Endodermal cell (in vitro differentiated cells): Measurements from ENCODE around the gene SH2B2. TPM values are rescaled to one million over a fixed set of nuclear protein-coding genes. Genes with fewer than 3 reads are reported as not detected.
A peak's percentile ranks its signal among the peaks of the same experiment; 100 is the strongest.

Source experiments
- DNase-seq: peaks from one replicate; pipeline ENCODE4 v3.0.0-alpha.2; 2017
- H3K27ac ChIP-seq: 2 replicates; pipeline ENCODE4 v1.5.1; 2013; ENCODE audit warnings: mild to moderate bottlenecking, low read depth, low read length, moderate library complexity
- H3K27me3 ChIP-seq: 2 replicates; pipeline ENCODE4 v1.6.1; 2013; ENCODE audit warnings: mild to moderate bottlenecking, low read length, moderate library complexity; ENCODE audit not compliant: insufficient read depth, control insufficient read depth, poor library complexity, severe bottlenecking
- H3K36me3 ChIP-seq: 2 replicates; pipeline ENCODE4 v1.7.0; 2013; ENCODE audit warnings: mild to moderate bottlenecking, low read length, moderate library complexity; ENCODE audit not compliant: control insufficient read depth, insufficient read depth
- H3K4me1 ChIP-seq: one replicate; pipeline ENCODE4 v1.7.0; 2013; ENCODE audit warnings: low read length; ENCODE audit not compliant: control insufficient read depth, insufficient read depth
- H3K4me3 ChIP-seq: 2 replicates; pipeline ENCODE4 v1.5.1; 2013; ENCODE audit warnings: mild to moderate bottlenecking, low read length, moderate library complexity
- H3K9ac ChIP-seq: 2 replicates; pipeline ENCODE4 v1.6.1; 2013; ENCODE audit warnings: mild to moderate bottlenecking, low read length, moderate library complexity; ENCODE audit not compliant: poor library complexity, severe bottlenecking; ENCODE audit errors: extremely low read depth
- H3K9me3 ChIP-seq: 2 replicates; pipeline ENCODE4 v1.6.1; 2013; ENCODE audit warnings: mild to moderate bottlenecking, low read length, moderate library complexity; ENCODE audit not compliant: control insufficient read depth
- H3K27ac Mint-ChIP-seq: 2 replicates; pipeline ENCODE4 v1.8.0; 2020; ENCODE audit warnings: mixed read lengths
- H3K27me3 Mint-ChIP-seq: 2 replicates; pipeline ENCODE4 v1.8.0; 2021; ENCODE audit warnings: mild to moderate bottlenecking, mixed read lengths; ENCODE audit not compliant: insufficient read depth
- H3K36me3 Mint-ChIP-seq: 2 replicates; pipeline ENCODE4 v1.8.0; 2020; ENCODE audit warnings: low read depth, mixed read lengths
- H3K4me1 Mint-ChIP-seq: 2 replicates; pipeline ENCODE4 v1.8.0; 2020; ENCODE audit warnings: mixed read lengths
- H3K4me3 Mint-ChIP-seq: 2 replicates; pipeline ENCODE4 v1.8.0; 2020; ENCODE audit warnings: mild to moderate bottlenecking, moderate library complexity, mixed read lengths
- H3K9me3 Mint-ChIP-seq: 2 replicates; pipeline ENCODE4 v1.8.0; 2020; ENCODE audit warnings: mild to moderate bottlenecking, mixed read lengths
- WGBS, 2 experiments: methylation state at CpG; one replicate each; pipeline versions ENCODE4 v1.1.5 to v1.1.7; 2013; ENCODE audit warnings: missing lambda C conversion rate in 2 of 2, mixed read lengths in 1 of 2; ENCODE audit not compliant: insufficient coverage in 1 of 2, insufficient read length in 1 of 2; 5-methylcytosine and 5-hydroxymethylcytosine counted together
- total RNA-seq, 2 donors: library from RNA; stranded (reverse); fragmentation: NEBNext Ultra II Directional in 1 of 2; extraction: Animal tissue kit (Norgen Biotek cat#: 25700) in 1 of 2; gene quantifications; 2 replicates in 1 of 2; 3 replicates in 1 of 2; pipeline ENCODE4 v1.2.1, GENCODE V29; 2021
- TF ChIP-seq, protein P1 (sequence below): fragments of 200-600 bp; sonication (generic); conservative IDR thresholded peaks from 2 replicates; pipeline ENCODE4 v1.5.0; 2021; ENCODE audit warnings: antibody characterized with exemption, mild to moderate bottlenecking

Gene SH2B2
- total RNA-seq, 2 donors from 2014 or later = 8.0 to 8.7 TPM

DNA sequence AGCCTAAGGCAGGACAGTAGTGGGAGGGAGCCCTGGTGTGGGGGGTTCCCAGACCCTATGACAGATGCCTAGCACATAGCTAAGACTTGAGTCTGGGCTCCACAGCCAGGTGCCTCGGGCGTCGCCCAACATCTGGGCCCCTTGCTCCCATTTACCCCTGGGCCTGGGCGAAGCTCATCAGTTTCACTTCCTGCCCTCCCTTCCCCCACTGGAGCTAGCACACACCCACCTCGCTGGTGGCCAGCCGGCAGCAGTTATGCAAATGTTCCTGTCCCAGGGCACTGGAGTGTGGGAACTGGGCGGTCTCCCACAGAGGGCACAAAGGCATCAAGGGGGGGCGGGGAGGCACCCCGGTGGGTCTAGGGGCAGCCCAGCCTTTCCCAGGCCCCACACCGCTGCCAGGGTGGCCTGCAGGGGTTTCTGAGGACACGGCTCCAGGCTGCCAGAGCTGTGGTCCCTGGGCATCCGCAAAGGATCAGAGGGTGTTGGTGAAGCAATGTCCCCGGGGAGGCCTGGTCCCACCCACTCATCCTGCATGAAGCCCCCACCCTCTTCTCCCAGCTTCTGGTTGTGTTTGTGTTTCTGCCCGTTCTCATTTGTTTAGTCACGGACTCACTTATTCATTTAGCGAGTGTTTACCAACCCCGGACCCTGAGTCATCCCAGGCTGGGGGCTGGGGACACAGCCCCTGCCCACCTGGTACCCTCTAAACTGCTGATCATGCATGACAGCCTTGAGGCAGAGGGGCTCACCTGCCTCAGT is 20.4 kb downstream of the SH2B2 start:
- Histone ChIP-seq H3K9ac (no peak overlapping the region), H3K36me3 (no peaks in the 10 kb centered on the region), H3K4me1 (no peaks in the 10 kb centered on the region), H3K4me3 (no peak overlapping the region), H3K27me3 (no peaks in the 10 kb centered on the region), H3K27ac (no peak overlapping the region), H3K9me3 (no peaks in the 10 kb centered on the region)
- H3K27me3 Mint-ChIP-seq = no peaks in the 10 kb centered on the region
- peak; percentile 84 for DNase-seq
- TF ChIP-seq, protein P1, sequence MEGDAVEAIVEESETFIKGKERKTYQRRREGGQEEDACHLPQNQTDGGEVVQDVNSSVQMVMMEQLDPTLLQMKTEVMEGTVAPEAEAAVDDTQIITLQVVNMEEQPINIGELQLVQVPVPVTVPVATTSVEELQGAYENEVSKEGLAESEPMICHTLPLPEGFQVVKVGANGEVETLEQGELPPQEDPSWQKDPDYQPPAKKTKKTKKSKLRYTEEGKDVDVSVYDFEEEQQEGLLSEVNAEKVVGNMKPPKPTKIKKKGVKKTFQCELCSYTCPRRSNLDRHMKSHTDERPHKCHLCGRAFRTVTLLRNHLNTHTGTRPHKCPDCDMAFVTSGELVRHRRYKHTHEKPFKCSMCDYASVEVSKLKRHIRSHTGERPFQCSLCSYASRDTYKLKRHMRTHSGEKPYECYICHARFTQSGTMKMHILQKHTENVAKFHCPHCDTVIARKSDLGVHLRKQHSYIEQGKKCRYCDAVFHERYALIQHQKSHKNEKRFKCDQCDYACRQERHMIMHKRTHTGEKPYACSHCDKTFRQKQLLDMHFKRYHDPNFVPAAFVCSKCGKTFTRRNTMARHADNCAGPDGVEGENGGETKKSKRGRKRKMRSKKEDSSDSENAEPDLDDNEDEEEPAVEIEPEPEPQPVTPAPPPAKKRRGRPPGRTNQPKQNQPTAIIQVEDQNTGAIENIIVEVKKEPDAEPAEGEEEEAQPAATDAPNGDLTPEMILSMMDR = no peak
- H3K27ac Mint-ChIP-seq = no peak overlapping the region
- no peak overlapping the region for H3K4me3 Mint-ChIP-seq
- no peaks in the 10 kb centered on the region for H3K9me3 Mint-ChIP-seq
- H3K36me3 Mint-ChIP-seq = no peaks in the 10 kb centered on the region
- 50 to 64% methylated on average over 14 to 17 of the region's 17 CpGs for WGBS, 2 experiments
- H3K4me1 Mint-ChIP-seq = peaks cover 9% of the 10 kb centered on the region

DNA sequence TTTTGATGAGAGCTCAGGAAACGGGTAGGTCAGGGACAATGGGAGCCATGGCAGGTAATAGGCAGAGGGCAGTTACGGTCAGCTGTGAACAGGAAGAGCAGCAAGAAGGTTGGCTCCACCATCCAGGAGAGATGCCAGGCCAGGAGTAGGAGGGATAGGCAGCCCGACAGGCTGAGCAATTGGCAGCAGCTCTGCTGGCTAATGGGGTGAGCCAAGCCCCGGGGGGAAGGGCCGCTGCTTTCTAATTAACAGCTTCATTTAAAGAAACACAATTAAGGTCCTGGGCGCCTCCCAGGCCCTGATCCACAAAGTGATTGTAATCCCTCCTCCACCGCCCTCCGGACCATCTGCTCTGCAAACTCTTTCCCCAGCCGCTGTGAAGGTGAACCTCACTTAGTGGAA is 23.7 kb downstream of the SH2B2 start:
- Histone ChIP-seq H3K27me3 (no peaks in the 10 kb centered on the region), H3K9me3 (no peaks in the 10 kb centered on the region), H3K4me1 (no peaks in the 10 kb centered on the region), H3K4me3 (no peak overlapping the region), H3K36me3 (no peaks in the 10 kb centered on the region), H3K9ac (no peak overlapping the region), H3K27ac (no peak overlapping the region)
- DNase-seq = no peak
- WGBS, 2 experiments = 90 to 93% methylated on average over 7 to 9 of the region's 9 CpGs
- TF ChIP-seq, protein P1 = no peak
- Mint-ChIP-seq H3K9me3 (no peaks in the 10 kb centered on the region), H3K4me1 (peaks cover 9% of the 10 kb centered on the region), H3K36me3 (peaks cover 3% of the 10 kb centered on the region), H3K27me3 (no peaks in the 10 kb centered on the region), H3K27ac (peak overlapping the region; percentile 70), H3K4me3 (no peak overlapping the region)

DNA sequence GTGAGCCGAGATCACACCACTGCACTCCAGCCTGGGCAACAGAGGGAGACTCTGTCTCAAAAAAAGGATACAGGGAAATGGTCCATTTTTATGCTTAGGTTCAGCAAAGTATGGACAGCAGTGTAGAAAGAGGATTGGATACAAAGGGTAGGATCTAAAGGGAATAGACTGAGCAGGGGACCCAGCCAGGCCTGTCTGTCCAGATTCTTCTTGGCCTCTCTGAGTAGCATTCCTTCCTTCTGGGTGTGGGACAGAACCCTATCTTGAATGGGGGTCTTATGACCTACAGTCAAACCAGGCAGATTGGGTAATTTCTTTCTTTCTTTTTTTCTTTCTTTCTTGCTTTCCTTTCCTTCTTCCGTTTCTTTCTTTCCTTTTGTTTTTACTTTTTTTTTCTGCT is 25.6 kb downstream of the SH2B2 start:
- H3K9ac ChIP-seq = no peak overlapping the region

More for the DNA sequence above, 25.6 kb downstream of the SH2B2 start:
- H3K27ac Mint-ChIP-seq = no peak overlapping the region
- peaks cover 7% of the 10 kb centered on the region for H3K4me1 Mint-ChIP-seq
- no peaks in the 10 kb centered on the region for H3K9me3 ChIP-seq
- TF ChIP-seq, protein P1 = no peak
- no peak overlapping the region for H3K4me3 Mint-ChIP-seq
- peaks cover 7% of the 10 kb centered on the region for H3K36me3 Mint-ChIP-seq
- H3K27ac ChIP-seq = no peak overlapping the region
- DNase-seq = no peak
- WGBS, 2 experiments = 84 to 90% methylated on average over 2 of the region's 2 CpGs
- no peaks in the 10 kb centered on the region for H3K27me3 Mint-ChIP-seq
- H3K27me3 ChIP-seq = no peaks in the 10 kb centered on the region
- H3K4me1 ChIP-seq = no peaks in the 10 kb centered on the region
- no peaks in the 10 kb centered on the region for H3K9me3 Mint-ChIP-seq
- H3K36me3 ChIP-seq = no peaks in the 10 kb centered on the region
- H3K4me3 ChIP-seq = no peak overlapping the region
